Measurements from ENCODE around the gene EAF1.

- TF ChIP-seq REST (IDR thresholded peaks at IDR 0.05; ENCODE audit: unreplicated experiment) (no peak), CTCF (conservative IDR thresholded peaks at IDR 0.05; ENCODE audit: low read depth in 2 of 2) (no peak), EZH2 (IDR thresholded peaks at IDR 0.05; ENCODE audit: low read depth, unreplicated experiment) (no peak), POLR2AphosphoS5 (IDR thresholded peaks at IDR 0.05; ENCODE audit: low read depth) (no peak), ETS1 (IDR thresholded peaks at IDR 0.05) (no peak), EZH2phosphoT487 (IDR thresholded peaks at IDR 0.05; ENCODE audit: unreplicated experiment) (no peak), JUNB (IDR thresholded peaks at IDR 0.05; ENCODE audit: unreplicated experiment) (no peak), NANOG (IDR thresholded peaks at IDR 0.05; ENCODE audit: borderline replicate concordance) (no peak), CREB1 (CRISPR knock-in tag; IDR thresholded peaks at IDR 0.05; ENCODE audit: low read depth) (no peak), STAT1 (IDR thresholded peaks at IDR 0.05; ENCODE audit: unreplicated experiment) (no peak), ZNF114 (CRISPR knock-in tag; IDR thresholded peaks at IDR 0.05) (no peak)
Measured at GRCh38 chr3:15391007-15391406, 36.4 kb upstream of the EAF1 start.
